Gastroesophageal sphincter (tissue), 4 donors: ENCODE measurements around the gene LMO1. TPM values are rescaled to one million over a fixed set of nuclear protein-coding genes. Genes with fewer than 3 reads are reported as not detected.
A peak's percentile ranks its signal among the peaks of the same experiment; 100 is the strongest.

Source experiments
- ATAC-seq: fragments of 150-250 bp; one replicate; pipeline ENCODE4 v1.9.1; 2016; ENCODE audit warnings: mild to moderate bottlenecking, moderate library complexity
- H3K27ac ChIP-seq, 4 donors: fragments of 200-600 bp; sonication (generic) in 3 of 4; 1 replicate in 3 of 4; 2 replicates in 1 of 4; pipeline ENCODE4 v1.5.1; 2016 to 2019
- H3K27me3 ChIP-seq: fragments of 200-600 bp; sonication (generic); one replicate; pipeline ENCODE4 v1.5.1; 2019
- H3K36me3 ChIP-seq, 2 donors: fragments of 200-600 bp; sonication (generic); one replicate each; pipeline ENCODE4 v1.5.1; 2019; ENCODE audit warnings: control low read depth in 1 of 2
- H3K4me1 ChIP-seq, 3 donors: fragments of 200-600 bp; sonication (generic); 1 replicate in 2 of 3; 2 replicates in 1 of 3; pipeline ENCODE4 v1.5.1; 2016 to 2019; ENCODE audit warnings: control low read depth in 2 of 3
- H3K4me3 ChIP-seq, 2 donors: fragments of 200-600 bp; sonication (generic); one replicate each; pipeline ENCODE4 v1.5.1; 2019; ENCODE audit warnings: mild to moderate bottlenecking in 1 of 2, moderate library complexity in 1 of 2
- H3K9me3 ChIP-seq, 3 donors: fragments of 200-600 bp; sonication (generic); one replicate each; pipeline ENCODE4 v1.5.1; 2017 to 2019; ENCODE audit warnings: control low read depth in 2 of 3
- EP300 ChIP-seq: sonication (generic); formaldehyde crosslinking; IDR thresholded peaks from one replicate; pipeline ENCODE4 v1.6.1; 2017; ENCODE audit warnings: antibody characterized with exemption, mild to moderate bottlenecking
- POLR2A ChIP-seq, 2 donors: fragments of 450-650 bp; IDR thresholded peaks; one replicate each; pipeline ENCODE4 v1.6.1; 2017; ENCODE audit warnings: antibody characterized with exemption in 2 of 2, mild to moderate bottlenecking in 2 of 2, moderate library complexity in 1 of 2
- POLR2AphosphoS5 ChIP-seq: sonication (generic); formaldehyde crosslinking; IDR thresholded peaks from one replicate; pipeline ENCODE4 v1.6.1; 2017; ENCODE audit warnings: antibody characterized with exemption
- WGBS, 2 donors: methylation state at CpG; one replicate each; pipeline ENCODE4 v1.1.5; 2018; ENCODE audit warnings: low coverage in 1 of 2; 5-methylcytosine and 5-hydroxymethylcytosine counted together
- total RNA-seq, 4 donors: library from RNA; depleted of rRNA; stranded (reverse); fragments of >200 nt; gene quantifications; one replicate each; pipeline ENCODE4 v1.1.0, GENCODE V29; 2016
- TF ChIP-seq, protein P1 (sequence below), 4 experiments: fragments of 200-600 bp in 2 of 4; fragments of 450-650 bp in 2 of 4; sonication (generic) in 1 of 4; IDR thresholded peaks; one replicate each; pipeline ENCODE4 v1.5.1; 2017 to 2019; ENCODE audit warnings: antibody characterized with exemption in 4 of 4, mild to moderate bottlenecking in 2 of 4, moderate library complexity in 2 of 4

Gene LMO1
- total RNA-seq, 4 donors from 2014 or later: not detected

DNA sequence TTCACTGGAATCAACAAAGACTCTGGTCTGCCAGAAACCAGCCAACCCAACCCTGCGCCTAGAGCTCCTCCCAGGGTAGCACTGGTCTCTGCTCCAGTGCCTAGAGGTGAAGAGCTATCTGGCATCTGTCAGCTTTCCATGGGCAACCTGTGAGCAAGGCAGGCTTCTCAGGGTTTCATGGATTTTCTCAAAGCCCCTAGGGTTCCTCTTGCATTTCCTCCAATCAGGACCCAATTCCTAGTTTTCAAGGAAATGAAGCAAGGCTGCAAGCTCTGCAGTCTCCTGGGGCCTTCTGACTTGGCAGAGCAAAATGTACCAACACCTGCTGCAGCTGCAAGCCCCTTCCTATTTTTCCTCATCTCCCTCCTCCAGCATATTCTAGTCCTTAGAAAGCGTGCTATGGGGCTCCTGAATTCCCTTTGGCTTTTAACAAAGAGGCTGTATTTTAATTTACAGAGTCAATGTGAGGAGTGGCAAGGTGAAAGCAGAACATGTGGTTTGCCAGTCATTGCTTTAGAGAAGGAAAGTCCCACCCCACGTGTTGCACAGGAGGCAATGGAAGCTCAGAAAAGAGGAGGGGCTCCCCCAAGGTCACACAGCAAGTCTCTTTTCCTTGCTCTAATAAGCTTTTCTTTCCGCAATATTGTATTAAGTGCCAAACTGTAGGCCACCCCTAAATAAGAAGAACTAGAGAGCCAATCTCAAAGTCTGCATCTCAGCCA, 61.9 kb downstream of the LMO1 start:
- Histone ChIP-seq H3K36me3 (no peaks in the 10 kb centered on the region), H3K9me3 (no peaks in the 10 kb centered on the region), H3K27ac (no peak overlapping the region), H3K27me3 (peaks cover 24% of the 10 kb centered on the region), H3K4me3 (no peak overlapping the region), H3K4me1 (no peaks in the 10 kb centered on the region)
- ATAC-seq: no peak
- TF ChIP-seq EP300 (no peak), POLR2A (IDR thresholded peaks at IDR 0.05) (no peak), POLR2AphosphoS5 (no peak)
- TF ChIP-seq, protein P1, sequence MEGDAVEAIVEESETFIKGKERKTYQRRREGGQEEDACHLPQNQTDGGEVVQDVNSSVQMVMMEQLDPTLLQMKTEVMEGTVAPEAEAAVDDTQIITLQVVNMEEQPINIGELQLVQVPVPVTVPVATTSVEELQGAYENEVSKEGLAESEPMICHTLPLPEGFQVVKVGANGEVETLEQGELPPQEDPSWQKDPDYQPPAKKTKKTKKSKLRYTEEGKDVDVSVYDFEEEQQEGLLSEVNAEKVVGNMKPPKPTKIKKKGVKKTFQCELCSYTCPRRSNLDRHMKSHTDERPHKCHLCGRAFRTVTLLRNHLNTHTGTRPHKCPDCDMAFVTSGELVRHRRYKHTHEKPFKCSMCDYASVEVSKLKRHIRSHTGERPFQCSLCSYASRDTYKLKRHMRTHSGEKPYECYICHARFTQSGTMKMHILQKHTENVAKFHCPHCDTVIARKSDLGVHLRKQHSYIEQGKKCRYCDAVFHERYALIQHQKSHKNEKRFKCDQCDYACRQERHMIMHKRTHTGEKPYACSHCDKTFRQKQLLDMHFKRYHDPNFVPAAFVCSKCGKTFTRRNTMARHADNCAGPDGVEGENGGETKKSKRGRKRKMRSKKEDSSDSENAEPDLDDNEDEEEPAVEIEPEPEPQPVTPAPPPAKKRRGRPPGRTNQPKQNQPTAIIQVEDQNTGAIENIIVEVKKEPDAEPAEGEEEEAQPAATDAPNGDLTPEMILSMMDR (IDR thresholded peaks at IDR 0.05): no peak
- 18 to 37% methylated on average over 2 of the region's 4 CpGs for WGBS, 2 donors

DNA sequence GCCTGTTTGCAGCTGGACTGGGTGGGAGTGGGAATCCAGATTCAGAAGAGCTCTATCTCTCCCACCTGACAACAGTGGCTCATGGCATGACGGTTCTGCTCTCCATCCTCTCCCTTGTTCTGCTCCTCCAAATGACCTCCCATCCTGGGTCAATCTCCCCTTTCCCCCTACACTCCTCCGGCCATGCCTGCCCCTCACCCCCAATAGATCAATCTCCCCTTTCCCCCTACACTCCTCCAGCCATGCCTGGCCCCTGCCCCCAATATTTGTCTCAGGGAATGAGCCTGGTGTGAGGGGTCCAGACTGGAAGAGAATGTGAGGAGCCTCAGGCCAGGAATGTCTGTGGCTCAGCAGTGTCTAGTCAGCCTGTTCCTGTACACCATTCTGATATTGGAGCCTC, 64.0 kb downstream of the LMO1 start:
- no peak for ATAC-seq
- peaks cover 30% of the 10 kb centered on the region for H3K27me3 ChIP-seq
- H3K4me3 ChIP-seq: no peak overlapping the region
- no peaks in the 10 kb centered on the region for H3K9me3 ChIP-seq
- no peaks in the 10 kb centered on the region for H3K4me1 ChIP-seq
- TF ChIP-seq, protein P1 (IDR thresholded peaks at IDR 0.05): no peak
- TF ChIP-seq EP300: no peak
- no peak for TF ChIP-seq POLR2A (IDR thresholded peaks at IDR 0.05)
- TF ChIP-seq POLR2AphosphoS5: no peak
- 80% methylated on average over 1 of the region's 2 CpGs; no CpG with 5 or more reads in 1 of the 2 donors for WGBS, 2 donors
- H3K36me3 ChIP-seq: no peaks in the 10 kb centered on the region
- H3K27ac ChIP-seq: no peak overlapping the region

DNA sequence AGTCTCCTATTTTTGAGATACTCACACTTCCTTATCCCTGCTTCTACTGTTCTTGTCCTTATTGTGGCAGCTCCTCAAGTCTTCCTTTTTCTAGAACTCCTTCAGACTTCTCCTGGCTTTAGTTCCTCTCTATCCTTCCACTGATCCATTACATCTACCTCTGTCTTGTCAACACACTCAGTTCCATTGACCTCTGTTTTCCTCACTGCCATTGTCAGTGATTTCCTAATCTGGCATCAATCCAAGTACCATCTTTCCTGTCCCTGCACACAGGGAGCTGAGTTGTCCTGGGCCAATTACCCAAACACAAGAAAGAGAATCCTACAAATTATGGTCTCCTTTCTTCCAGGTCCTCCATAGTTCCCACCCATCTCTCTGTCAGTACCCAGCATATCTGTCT, 66.9 kb downstream of the LMO1 start:
- TF ChIP-seq, protein P1 (IDR thresholded peaks at IDR 0.05): no peak
- no peak for TF ChIP-seq POLR2A (IDR thresholded peaks at IDR 0.05)
- TF ChIP-seq POLR2AphosphoS5: no peak
- no peak for TF ChIP-seq EP300
- ATAC-seq: no peak

DNA sequence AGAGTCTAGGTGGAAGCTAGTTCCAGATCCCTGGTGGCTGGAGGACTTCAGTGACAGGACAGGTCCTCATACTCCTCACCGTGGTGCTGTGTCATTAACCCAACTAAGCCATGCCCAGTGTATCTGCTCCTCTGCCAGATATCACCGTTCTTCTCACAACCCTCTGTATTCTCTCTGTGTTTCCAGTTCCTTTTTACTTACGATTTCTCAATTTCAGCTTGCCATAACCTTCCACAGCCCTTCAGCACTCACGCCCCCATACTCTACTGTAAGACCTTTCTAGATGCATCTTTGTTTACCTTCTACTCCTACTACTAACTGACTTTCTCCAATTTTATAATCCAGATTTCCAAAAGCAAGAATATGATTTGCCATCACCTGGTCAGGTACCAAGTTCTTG, 68.7 kb downstream of the LMO1 start:
- no peaks in the 10 kb centered on the region for H3K36me3 ChIP-seq
- no peaks in the 10 kb centered on the region for H3K9me3 ChIP-seq
- peaks cover 37% of the 10 kb centered on the region for H3K27me3 ChIP-seq
- TF ChIP-seq EP300 (no peak), POLR2AphosphoS5 (no peak), POLR2A (IDR thresholded peaks at IDR 0.05) (no peak)
- TF ChIP-seq, protein P1 (IDR thresholded peaks at IDR 0.05): no peak
- WGBS, 2 donors: 74% methylated on average over 3 to 4 of the region's 4 CpGs
- ATAC-seq: no peak
- H3K27ac ChIP-seq: no peak overlapping the region
- no peaks in the 10 kb centered on the region for H3K4me1 ChIP-seq
- no peak overlapping the region for H3K4me3 ChIP-seq

More for the DNA sequence above, 66.9 kb downstream of the LMO1 start:
- peaks cover 37% of the 10 kb centered on the region for H3K27me3 ChIP-seq
- no peaks in the 10 kb centered on the region for H3K4me1 ChIP-seq
- H3K9me3 ChIP-seq: no peaks in the 10 kb centered on the region
- H3K4me3 ChIP-seq: no peak overlapping the region
- H3K27ac ChIP-seq: no peak overlapping the region
- no peaks in the 10 kb centered on the region for H3K36me3 ChIP-seq

DNA sequence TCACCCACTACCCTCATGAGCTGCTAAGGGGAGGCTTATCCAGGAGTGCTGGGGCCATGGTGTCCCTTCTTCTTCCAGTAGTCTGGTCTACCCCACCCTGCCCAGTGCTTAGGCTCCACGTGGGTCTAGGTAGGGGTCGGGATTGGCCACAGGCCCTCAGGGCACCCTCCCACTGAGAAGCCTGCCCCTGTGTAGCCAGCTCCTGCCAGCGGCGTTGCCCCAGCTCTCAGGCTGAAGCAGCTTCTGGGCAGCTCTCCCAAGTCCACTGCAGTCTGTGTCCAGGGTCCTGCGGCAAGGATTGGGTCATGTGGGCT, 70.8 kb downstream of the LMO1 start:
- peak; percentile 24 for ATAC-seq

More for the DNA sequence above, 70.8 kb downstream of the LMO1 start:
- WGBS, 2 donors: no CpG with 5 or more reads among the region's 5 CpGs
- TF ChIP-seq, protein P1 (IDR thresholded peaks at IDR 0.05): no peak
- TF ChIP-seq EP300: no peak
- no peak for TF ChIP-seq POLR2AphosphoS5
- TF ChIP-seq POLR2A (IDR thresholded peaks at IDR 0.05): no peak
- Histone ChIP-seq H3K36me3 (no peaks in the 10 kb centered on the region), H3K9me3 (no peaks in the 10 kb centered on the region), H3K4me1 (no peaks in the 10 kb centered on the region), H3K4me3 (no peak overlapping the region), H3K27me3 (peaks cover 28% of the 10 kb centered on the region), H3K27ac (no peak overlapping the region)
